ENCODE data around the gene CPE.

GRCh38 chr4:165382640-165383039 is 3.8 kb downstream of the CPE start:
- TF ChIP-seq POLR2A (IDR thresholded peaks at IDR 0.05) (no peak), CTCF (IDR thresholded peaks at IDR 0.05) (no peak)

All from lower leg skin (tissue), 3 donors.